ENCODE results near the gene MLANA.

MLANA gene

GRCh38 chr9:5851445-5851844, 39.2 kb upstream of the MLANA start:
- H3K4me1 ChIP-seq = peaks cover 6% of the 10 kb centered on the region
- no peak overlapping the region for H3K9ac ChIP-seq
- no peaks in the 10 kb centered on the region for H3K79me2 ChIP-seq
- no peak overlapping the region for H3K4me3 ChIP-seq (ENCODE audit: low read depth, low read length)
- no peaks in the 10 kb centered on the region for H3K9me3 ChIP-seq (ENCODE audit: control insufficient read depth, low read length)
- no peak overlapping the region for H3K27ac ChIP-seq
- H2AFZ ChIP-seq = no peak overlapping the region
- no peak for TF ChIP-seq CTCF (IDR thresholded peaks at IDR 0.05)
- H3K27me3 ChIP-seq (ENCODE audit: control insufficient read depth, insufficient read depth, low read length) = no peaks in the 10 kb centered on the region
- H3K36me3 ChIP-seq (ENCODE audit: control insufficient read depth, insufficient read depth, low read length) = no peaks in the 10 kb centered on the region
- no peak overlapping the region for H3K4me2 ChIP-seq (ENCODE audit: low read length)

GRCh38 chr9:5852987-5853386, 37.7 kb upstream of the MLANA start:
- no peaks in the 10 kb centered on the region for H3K4me1 ChIP-seq
- H3K9ac ChIP-seq = no peak overlapping the region
- TF ChIP-seq CTCF (IDR thresholded peaks at IDR 0.05) = no peak
- peak overlapping the region; percentile 33 for H3K27ac ChIP-seq
- no peak overlapping the region for H3K4me2 ChIP-seq (ENCODE audit: low read length)
- no peaks in the 10 kb centered on the region for H3K36me3 ChIP-seq (ENCODE audit: control insufficient read depth, insufficient read depth, low read length)
- no peaks in the 10 kb centered on the region for H3K79me2 ChIP-seq
- H3K9me3 ChIP-seq (ENCODE audit: control insufficient read depth, low read length) = no peaks in the 10 kb centered on the region
- peak overlapping the region; percentile 16 for H2AFZ ChIP-seq
- H3K4me3 ChIP-seq (ENCODE audit: low read depth, low read length) = no peak overlapping the region
- no peaks in the 10 kb centered on the region for H3K27me3 ChIP-seq (ENCODE audit: control insufficient read depth, insufficient read depth, low read length)

- no peak for TF ChIP-seq CTCF (IDR thresholded peaks at IDR 0.05)
- H3K36me3 ChIP-seq (ENCODE audit: control insufficient read depth, insufficient read depth, low read length) = no peaks in the 10 kb centered on the region
- no peaks in the 10 kb centered on the region for H3K4me1 ChIP-seq
- H2AFZ ChIP-seq = peak overlapping the region; percentile 9
- no peaks in the 10 kb centered on the region for H3K9me3 ChIP-seq (ENCODE audit: control insufficient read depth, low read length)
- H3K4me2 ChIP-seq (ENCODE audit: low read length) = no peak overlapping the region
- H3K9ac ChIP-seq = no peak overlapping the region
- no peak overlapping the region for H3K27ac ChIP-seq
- no peaks in the 10 kb centered on the region for H3K27me3 ChIP-seq (ENCODE audit: control insufficient read depth, insufficient read depth, low read length)
- no peaks in the 10 kb centered on the region for H3K79me2 ChIP-seq
- no peak overlapping the region for H3K4me3 ChIP-seq (ENCODE audit: low read depth, low read length)
Observed at GRCh38 chr9:5853617-5854016, 37.1 kb upstream of the MLANA start.

- no peak for TF ChIP-seq CTCF (IDR thresholded peaks at IDR 0.05)
Observed at GRCh38 chr9:5854063-5854790, 36.5 kb upstream of the MLANA start.

GRCh38 chr9:5857928-5858327, 32.8 kb upstream of the MLANA start:
- H3K4me3 ChIP-seq (ENCODE audit: low read depth, low read length) = no peak overlapping the region
- H3K4me1 ChIP-seq = no peaks in the 10 kb centered on the region
- H3K9me3 ChIP-seq (ENCODE audit: control insufficient read depth, low read length) = no peaks in the 10 kb centered on the region
- no peaks in the 10 kb centered on the region for H3K36me3 ChIP-seq (ENCODE audit: control insufficient read depth, insufficient read depth, low read length)
- no peak overlapping the region for H3K9ac ChIP-seq
- no peak overlapping the region for H3K4me2 ChIP-seq (ENCODE audit: low read length)
- no peak for TF ChIP-seq CTCF (IDR thresholded peaks at IDR 0.05)
- H2AFZ ChIP-seq = no peak overlapping the region
- no peak overlapping the region for H3K27ac ChIP-seq
- H3K27me3 ChIP-seq (ENCODE audit: control insufficient read depth, insufficient read depth, low read length) = no peaks in the 10 kb centered on the region
- H3K79me2 ChIP-seq = no peaks in the 10 kb centered on the region

More at GRCh38 chr9:5854063-5854790, 36.5 kb upstream of the MLANA start:
- Histone ChIP-seq H3K4me1 (no peaks in the 10 kb centered on the region), H3K9ac (no peak overlapping the region), H3K79me2 (no peaks in the 10 kb centered on the region), H3K27ac (no peak overlapping the region), H3K36me3 (ENCODE audit: control insufficient read depth, insufficient read depth, low read length) (no peaks in the 10 kb centered on the region), H3K9me3 (ENCODE audit: control insufficient read depth, low read length) (no peaks in the 10 kb centered on the region), H3K27me3 (ENCODE audit: control insufficient read depth, insufficient read depth, low read length) (no peaks in the 10 kb centered on the region), H3K4me3 (ENCODE audit: low read depth, low read length) (no peak overlapping the region), H3K4me2 (ENCODE audit: low read length) (no peak overlapping the region), H2AFZ (no peak overlapping the region)
